Measurements from ENCODE around the gene TAF8.

GRCh38 chr6:42110683-42111082 lies 60.4 kb downstream of the TAF8 start:
- no peak for TF ChIP-seq CTCF (IDR thresholded peaks at IDR 0.05)
- TF ChIP-seq POLR2A (IDR thresholded peaks at IDR 0.05): no peak

Data from lower leg skin (tissue), 3 donors.